Testis (tissue), 3 donors: ENCODE data around the gene KRT72. TPM values are rescaled to one million over a fixed set of nuclear protein-coding genes. Genes with fewer than 3 reads are reported as not detected.

Experiments used
- DNase-seq: peaks from one replicate; pipeline ENCODE4 v3.0.0-alpha.2; 2019
- H3K27ac ChIP-seq, 2 donors: fragments of 200-600 bp; sonication (generic); one replicate each; pipeline ENCODE4 v1.5.1; 2019
- H3K27me3 ChIP-seq: fragments of 200-600 bp; sonication (generic); one replicate; pipeline ENCODE4 v1.5.1; 2019
- H3K36me3 ChIP-seq: fragments of 200-600 bp; sonication (generic); one replicate; pipeline ENCODE4 v1.5.1; 2017; ENCODE audit warnings: low read depth; ENCODE audit errors: missing control alignments
- H3K4me1 ChIP-seq: fragments of 200-600 bp; sonication (generic); one replicate; pipeline ENCODE4 v1.5.1; 2019
- H3K4me3 ChIP-seq, 2 donors: fragments of 200-600 bp; sonication (generic); one replicate each; pipeline ENCODE4 v1.5.1; 2017 to 2019
- H3K9me3 ChIP-seq: fragments of 200-600 bp; sonication (generic); one replicate; pipeline ENCODE4 v1.5.1; 2017
- CTCF ChIP-seq, 3 experiments: fragments of 450-650 bp in 2 of 3; fragments of 200-600 bp in 1 of 3; sonication (generic) in 1 of 3; IDR thresholded peaks; one replicate each; pipeline ENCODE4 v1.5.1; 2016 to 2019; ENCODE audit warnings: antibody characterized with exemption in 3 of 3, mild to moderate bottlenecking in 2 of 3, moderate library complexity in 1 of 3
- POLR2A ChIP-seq: fragments of 450-650 bp; IDR thresholded peaks from one replicate; pipeline ENCODE4 v1.6.1; 2017; ENCODE audit warnings: antibody characterized with exemption, mild to moderate bottlenecking, moderate library complexity
- WGBS, 2 donors: methylation state at CpG; one replicate each; pipeline ENCODE4 v1.1.5; 2018; 5-methylcytosine and 5-hydroxymethylcytosine counted together
- intact Hi-C: fragments of 100-400 bp; cut with DNase I; formaldehyde crosslinking; loops from one replicate; pipeline ENCODE4 v1.15.1; 2023; ENCODE audit warnings: low total_unique reads
- polyA plus RNA-seq: library from polyadenylated mRNA; stranded (reverse); fragments of 350-450 nt; fragmentation: Illumina TruSeq; extraction: RNeasy Lipid Tissue Mini Kit (QIAGEN cat#74804); gene quantifications from one replicate; pipeline ENCODE4 v1.2.3, GENCODE V29; 2014; ENCODE audit warnings: low read depth, low replicate concordance; ENCODE audit not compliant: insufficient read depth
- total RNA-seq, 2 donors: library from RNA; depleted of rRNA; stranded (reverse); fragments of >200 nt; gene quantifications; one replicate each; pipeline ENCODE4 v1.2.3, GENCODE V29; 2016

KRT72 gene
- total and polyA plus RNA-seq, 3 donors from 2014 or later = 11.7 to 85.0 (median 16.5) TPM

GRCh38 chr12:52537101-52537500 lies 64.2 kb downstream of the KRT72 start:
- TF ChIP-seq CTCF (IDR thresholded peaks at IDR 0.05) (no peak), POLR2A (no peak)
- Histone ChIP-seq H3K27me3 (no peaks in the 10 kb centered on the region), H3K36me3 (no peaks in the 10 kb centered on the region), H3K9me3 (no peaks in the 10 kb centered on the region), H3K27ac (no peak overlapping the region), H3K4me3 (no peak overlapping the region), H3K4me1 (peaks cover 7% of the 10 kb centered on the region)
- DNase-seq = no peak
- 91 to 98% methylated on average over 3 of the region's 3 CpGs for WGBS, 2 donors
- intact Hi-C loops = no loop called here

Other genes starting within 250 kb of the KRT72 start
- gene KRT85, start 234.0 kb downstream of the KRT72 start, total RNA-seq = under 1 TPM; 0.71 to 0.74 TPM
- gene KRT85, start 234.0 kb downstream of the KRT72 start, polyA plus RNA-seq = 1.5 TPM
- under 1 TPM in 1 of 2 donors, not detected in 1; 0.43 TPM for gene KRT84, start 215.8 kb downstream of the KRT72 start, total RNA-seq
- not detected for gene KRT84, start 215.8 kb downstream of the KRT72 start, polyA plus RNA-seq
- gene KRT82, start 195.1 kb downstream of the KRT72 start, total RNA-seq = not detected
- gene KRT82, start 195.1 kb downstream of the KRT72 start, polyA plus RNA-seq = not detected
- gene KRT75, start 167.1 kb downstream of the KRT72 start, total RNA-seq = under 1 TPM in 1 of 2 donors, not detected in 1; 0.19 TPM
- not detected for gene KRT75, start 167.1 kb downstream of the KRT72 start, polyA plus RNA-seq
- gene KRT6B, start 149.3 kb downstream of the KRT72 start, total RNA-seq = under 1 TPM in 1 of 2 donors, not detected in 1; 0.19 TPM
- not detected for gene KRT6B, start 149.3 kb downstream of the KRT72 start, polyA plus RNA-seq
- gene KRT6C, start 127.7 kb downstream of the KRT72 start, total RNA-seq = under 1 TPM in 1 of 2 donors, not detected in 1; 0.16 TPM
- gene KRT6C, start 127.7 kb downstream of the KRT72 start, polyA plus RNA-seq = not detected
- gene KRT6A, start 108.2 kb downstream of the KRT72 start, total RNA-seq = under 1 TPM; 0.19 to 0.63 TPM
- 1.5 TPM for gene KRT6A, start 108.2 kb downstream of the KRT72 start, polyA plus RNA-seq
- gene KRT5, start 81.1 kb downstream of the KRT72 start, total RNA-seq = 1 to 10 TPM in 1 of 2 donors, under 1 TPM in 1; 0.39 to 1.1 TPM
- gene KRT5, start 81.1 kb downstream of the KRT72 start, polyA plus RNA-seq = 2.6 TPM
- gene KRT71, start 48.3 kb downstream of the KRT72 start, total RNA-seq = under 1 TPM in 1 of 2 donors, not detected in 1; 0.12 TPM
- gene KRT71, start 48.3 kb downstream of the KRT72 start, polyA plus RNA-seq = not detected
- gene KRT74, start 27.6 kb downstream of the KRT72 start, total RNA-seq = 1 to 10 TPM in 1 of 2 donors, under 1 TPM in 1; 0.87 to 3.9 TPM
- gene KRT74, start 27.6 kb downstream of the KRT72 start, polyA plus RNA-seq = 2.2 TPM
- under 1 TPM in 1 of 2 donors, not detected in 1; 0.16 TPM for gene KRT73, start 17.1 kb upstream of the KRT72 start, total RNA-seq
- not detected for gene KRT73, start 17.1 kb upstream of the KRT72 start, polyA plus RNA-seq
- not detected for gene KRT2, start 50.7 kb upstream of the KRT72 start, total RNA-seq
- gene KRT2, start 50.7 kb upstream of the KRT72 start, polyA plus RNA-seq = not detected
- gene KRT1, start 78.9 kb upstream of the KRT72 start, total RNA-seq = not detected
- gene KRT1, start 78.9 kb upstream of the KRT72 start, polyA plus RNA-seq = 0.20 TPM
- under 1 TPM in 1 of 2 donors, not detected in 1; 0.74 TPM for gene KRT77, start 102.1 kb upstream of the KRT72 start, total RNA-seq
- gene KRT77, start 102.1 kb upstream of the KRT72 start, polyA plus RNA-seq = 0.33 TPM
- gene KRT76, start 175.9 kb upstream of the KRT72 start, total RNA-seq = not detected
- gene KRT76, start 175.9 kb upstream of the KRT72 start, polyA plus RNA-seq = not detected
- not detected for gene KRT3, start 194.7 kb upstream of the KRT72 start, total RNA-seq
- gene KRT3, start 194.7 kb upstream of the KRT72 start, polyA plus RNA-seq = not detected
- under 1 TPM in 1 of 2 donors, not detected in 1; 0.19 TPM for gene KRT4, start 212.7 kb upstream of the KRT72 start, total RNA-seq
- gene KRT4, start 212.7 kb upstream of the KRT72 start, polyA plus RNA-seq = not detected
- under 1 TPM; 0.19 to 0.24 TPM for gene KRT79, start 232.8 kb upstream of the KRT72 start, total RNA-seq
- not detected for gene KRT79, start 232.8 kb upstream of the KRT72 start, polyA plus RNA-seq
- gene KRT78, start 247.5 kb upstream of the KRT72 start, total RNA-seq = 1 to 10 TPM in 1 of 2 donors, under 1 TPM in 1; 0.93 to 1.1 TPM
- 0.99 TPM for gene KRT78, start 247.5 kb upstream of the KRT72 start, polyA plus RNA-seq